Lung (tissue), 12 donors: ENCODE data around the gene SLC38A9. TPM values are rescaled to one million over a fixed set of nuclear protein-coding genes. Genes with fewer than 3 reads are reported as not detected.
A peak's percentile ranks its signal among the peaks of the same experiment; 100 is the strongest.

ENCODE experiments used
- ATAC-seq: fragments of 200-7000 bp; cut with Tn5 transposase; one replicate; pipeline ENCODE4 v1.9.1; 2020; ENCODE audit warnings: moderate number of reproducible peaks; ENCODE audit not compliant: insufficient read depth, low FRiP score
- DNase-seq, 3 donors: peaks; one replicate each; pipeline ENCODE4 v3.0.0-alpha.2; 2013 to 2017
- H3K27ac ChIP-seq, 2 donors: one replicate each; pipeline ENCODE4 v1.5.1; 2013; ENCODE audit warnings: mild to moderate bottlenecking in 2 of 2, moderate library complexity in 2 of 2, control low read depth in 1 of 2, inconsistent platforms in 1 of 2, low read depth in 1 of 2, low read length in 1 of 2
- H3K27me3 ChIP-seq, 3 donors: one replicate each; pipeline ENCODE4 v1.5.1; 2013; ENCODE audit warnings: low read length in 2 of 3; ENCODE audit not compliant: control insufficient read depth in 3 of 3, insufficient read depth in 3 of 3
- H3K36me3 ChIP-seq, 4 donors: one replicate each; pipeline ENCODE4 v1.5.1; 2013; ENCODE audit warnings: low read length in 4 of 4, mild to moderate bottlenecking in 1 of 4, moderate library complexity in 1 of 4; ENCODE audit not compliant: control insufficient read depth in 4 of 4, insufficient read depth in 4 of 4
- H3K4me1 ChIP-seq, 5 donors: one replicate each; pipeline ENCODE4 v1.5.1; 2013; ENCODE audit warnings: low read length in 5 of 5, mild to moderate bottlenecking in 2 of 5, moderate library complexity in 1 of 5; ENCODE audit not compliant: control insufficient read depth in 5 of 5, insufficient read depth in 5 of 5
- H3K4me3 ChIP-seq: one replicate; pipeline ENCODE4 v1.5.1; 2013; ENCODE audit warnings: mild to moderate bottlenecking, control low read depth, moderate library complexity
- H3K9ac ChIP-seq, 2 donors: one replicate each; pipeline ENCODE4 v1.5.1; 2013; ENCODE audit warnings: low read length in 2 of 2, control low read depth in 1 of 2; ENCODE audit not compliant: insufficient read depth in 1 of 2
- H3K9me3 ChIP-seq, 4 donors: one replicate each; pipeline ENCODE4 v1.5.1; 2013; ENCODE audit warnings: low read length in 3 of 4, mild to moderate bottlenecking in 1 of 4, moderate library complexity in 1 of 4; ENCODE audit not compliant: control insufficient read depth in 4 of 4, insufficient read depth in 3 of 4
- CTCF ChIP-seq: IDR thresholded peaks from 2 replicates; pipeline ENCODE4 v1.5.1; 2012; ENCODE audit warnings: mild to moderate bottlenecking; ENCODE audit errors: control extremely low read depth, extremely low read depth
- WGBS, 2 donors: extraction: QIAGEN DNeasy Blood & Tissue Kit; methylation state at CpG; one replicate each; pipeline ENCODE4 v1.1.7; 2013; 5-methylcytosine and 5-hydroxymethylcytosine counted together
- polyA plus RNA-seq, 2 donors: library from polyadenylated mRNA; stranded (reverse); fragments of 200-250 nt; gene quantifications; one replicate each; pipeline ENCODE4 v1.2.1, GENCODE V29; 2013
- total RNA-seq, 2 donors: library from RNA; depleted of rRNA in 1 of 2; stranded (reverse); fragments of >200 nt in 1 of 2; gene quantifications; one replicate each; pipeline ENCODE4 v1.2.1, GENCODE V29; 2014 to 2021
- donor health status: control.
- donor health status: control.
- donor health status: Bipolar disorder and iron deficiency.
- donor health status: healthy.
- donor health status: DM: yes; HTN: yes; CAD: no.

The SLC38A9 gene
- total and polyA plus RNA-seq, 4 donors = 8.5 to 64.2 (median 14.5) TPM

- no peak overlapping the region for H3K4me3 ChIP-seq
- DNase-seq (peak in 2 of 3 donors; percentile 66 to 79), ATAC-seq (no peak)
- no peaks in the 10 kb centered on the region for H3K9me3 ChIP-seq
- no peak overlapping the region for H3K27ac ChIP-seq
- WGBS, 2 donors = 76 to 86% methylated on average over 4 of the region's 4 CpGs
- H3K9ac ChIP-seq = no peak overlapping the region
- H3K27me3 ChIP-seq = no peaks in the 10 kb centered on the region
- no peak for TF ChIP-seq CTCF
- H3K36me3 ChIP-seq = no peaks in the 10 kb centered on the region
- peaks cover 2 to 20% (median 9%) of the 10 kb centered on the region in 5 donors for H3K4me1 ChIP-seq
Observed at GRCh38 chr5:55591686-55592085, 120.4 kb downstream of the SLC38A9 start.

- Histone ChIP-seq H3K4me1 (peaks cover 0 to 20% (median 2%) of the 10 kb centered on the region in 5 donors), H3K9ac (no peak overlapping the region), H3K9me3 (no peaks in the 10 kb centered on the region), H3K27me3 (no peaks in the 10 kb centered on the region), H3K36me3 (no peaks in the 10 kb centered on the region), H3K4me3 (no peak overlapping the region), H3K27ac (no peak overlapping the region)
- 83% methylated on average over 1 of the region's 1 CpG for WGBS, 2 donors
- DNase-seq (no peak), ATAC-seq (no peak)
- no peak for TF ChIP-seq CTCF
Observed at GRCh38 chr5:55585206-55585610, 126.9 kb downstream of the SLC38A9 start.

- TF ChIP-seq CTCF = no peak
- Histone ChIP-seq H3K9me3 (no peaks in the 10 kb centered on the region), H3K4me3 (no peak overlapping the region), H3K36me3 (no peaks in the 10 kb centered on the region), H3K27me3 (no peaks in the 10 kb centered on the region), H3K27ac (no peak overlapping the region), H3K4me1 (peaks cover 0 to 21% (median 2%) of the 10 kb centered on the region in 5 donors), H3K9ac (no peak overlapping the region)
- DNase-seq (peak in 1 of 3 donors; percentile 36), ATAC-seq (no peak)
- WGBS, 2 donors = 61 to 74% methylated on average over 3 of the region's 3 CpGs
Observed at GRCh38 chr5:55584398-55585205, 127.5 kb downstream of the SLC38A9 start.
